ENCODE measurements around the gene NLGN4X. TPM values are rescaled to one million over a fixed set of nuclear protein-coding genes. Genes with fewer than 3 reads are reported as not detected.
A peak's percentile ranks its signal among the peaks of the same experiment; 100 is the strongest.

NLGN4X gene
- polyA plus RNA-seq, 5 donors = 1.5 to 2.6 (median 2.0) TPM

GRCh38 chrX:6159468-6159867, 69.2 kb downstream of the NLGN4X start:
- DNase-seq = no peak

GRCh38 chrX:6151971-6152370, 76.7 kb downstream of the NLGN4X start:
- DNase-seq = no peak

GRCh38 chrX:6149060-6149872, 79.4 kb downstream of the NLGN4X start:
- DNase-seq = no peak

- DNase-seq = no peak
These were observed 94.4 kb downstream of the NLGN4X start for GRCh38 chrX:6134255-6134654.

GRCh38 chrX:6132970-6133369, 95.7 kb downstream of the NLGN4X start:
- DNase-seq = no peak

GRCh38 chrX:6131287-6131686, 97.4 kb downstream of the NLGN4X start:
- DNase-seq = no peak

- no peak for DNase-seq
These were observed 99.5 kb downstream of the NLGN4X start for GRCh38 chrX:6129195-6129594.

- no peak for DNase-seq
These were observed 108.3 kb downstream of the NLGN4X start for GRCh38 chrX:6120329-6120728.

GRCh38 chrX:6095469-6095868, 133.2 kb downstream of the NLGN4X start:
- no peak for DNase-seq

- no peak for DNase-seq
These were observed 154.1 kb downstream of the NLGN4X start for GRCh38 chrX:6074532-6074931.

- no peak for DNase-seq
These were observed 156.9 kb downstream of the NLGN4X start for GRCh38 chrX:6071731-6072130.

GRCh38 chrX:6067600-6067999, 161.1 kb downstream of the NLGN4X start:
- no peak for DNase-seq

GRCh38 chrX:6053141-6053540, 175.5 kb downstream of the NLGN4X start:
- DNase-seq = no peak

GRCh38 chrX:6052111-6052745, 176.4 kb downstream of the NLGN4X start:
- no peak for DNase-seq

- no peak for DNase-seq
These were observed 179.5 kb downstream of the NLGN4X start for GRCh38 chrX:6049132-6049531.

- DNase-seq = no peak
These were observed 187.0 kb downstream of the NLGN4X start for GRCh38 chrX:6041630-6042029.

GRCh38 chrX:6029014-6029413, 199.7 kb downstream of the NLGN4X start:
- DNase-seq = no peak

- DNase-seq = no peak
These were observed 201.7 kb downstream of the NLGN4X start for GRCh38 chrX:6026980-6027379.

- DNase-seq = no peak
These were observed 202.2 kb downstream of the NLGN4X start for GRCh38 chrX:6026429-6026828.

GRCh38 chrX:6024204-6024603, 204.5 kb downstream of the NLGN4X start:
- no peak for DNase-seq

- peak in 1 of 2 donors; percentile 2 for DNase-seq
These were observed 207.2 kb downstream of the NLGN4X start for GRCh38 chrX:6021316-6022091.

- no peak for DNase-seq
These were observed 209.6 kb downstream of the NLGN4X start for GRCh38 chrX:6019076-6019475.

- DNase-seq = no peak
These were observed 213.2 kb downstream of the NLGN4X start for GRCh38 chrX:6015423-6015822.
